ENCODE results near the gene CCDC73. TPM values are rescaled to one million over a fixed set of nuclear protein-coding genes. Genes with fewer than 3 reads are reported as not detected.
A peak's percentile ranks its signal among the peaks of the same experiment; 100 is the strongest.
"Not testable (repeated sequence)": the region's sequence is repeated elsewhere in the genome, so short reads cannot be mapped to it uniquely, and the experiment has no call there.

The CCDC73 gene
- total RNA-seq, 1 donor from 2014 or later, result 0.14 TPM

DNA sequence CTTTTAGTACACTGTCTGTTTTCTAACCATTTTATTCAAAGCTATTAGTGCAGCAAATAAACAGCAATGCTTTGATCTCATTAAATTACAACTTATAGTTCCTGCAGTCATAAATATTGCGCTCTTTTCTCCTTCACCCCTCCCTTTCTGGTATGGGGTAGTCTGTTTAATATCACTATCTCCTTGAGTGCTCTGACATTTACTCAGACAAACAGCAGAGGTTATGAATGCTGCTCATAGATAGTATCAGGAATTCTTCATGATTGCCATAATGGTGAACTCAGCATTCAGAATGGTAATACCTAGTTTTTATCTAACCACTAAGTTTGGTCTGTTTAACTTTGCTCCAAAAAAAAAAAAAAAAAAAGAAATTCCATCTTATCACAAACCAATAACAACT is 123.4 kb downstream of the CCDC73 start:
- H3K36me3 Mint-ChIP-seq (ENCODE audit: low read depth), result no peaks in the 10 kb centered on the region
- intact Hi-C loops (cut with micrococcal nuclease), result no loop called here

DNA sequence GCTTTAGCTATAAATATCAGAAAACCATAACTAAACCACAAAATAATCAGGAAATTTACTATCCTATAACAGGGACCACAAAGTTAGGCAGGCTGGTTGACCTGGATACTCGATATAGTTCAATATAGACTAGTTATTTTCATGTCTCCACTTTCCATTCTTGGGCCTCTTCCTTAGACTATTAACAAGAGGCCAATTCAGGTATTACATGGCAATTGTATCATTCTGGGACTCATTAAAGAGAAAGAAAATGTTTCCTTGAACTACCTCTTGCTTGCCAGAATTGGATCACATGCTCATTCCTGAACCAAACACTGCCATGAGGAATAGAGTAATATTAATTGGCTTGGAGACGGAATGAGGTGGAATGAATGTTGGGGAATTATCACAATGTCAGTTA is 134.8 kb downstream of the CCDC73 start:
- intact Hi-C loops (cut with micrococcal nuclease), result no loop called here
- peaks cover 9% of the 10 kb centered on the region for H3K4me1 Mint-ChIP-seq (ENCODE audit: low read depth)
- H3K4me3 Mint-ChIP-seq (ENCODE audit: low read depth), result no peak overlapping the region
- H3K27ac Mint-ChIP-seq, result no peak overlapping the region
- no peak for DNase-seq (ENCODE audit: low spot score)
- no peaks in the 10 kb centered on the region for H3K9me3 Mint-ChIP-seq
- H3K36me3 Mint-ChIP-seq (ENCODE audit: low read depth), result no peaks in the 10 kb centered on the region
- peaks cover 8% of the 10 kb centered on the region for H3K27me3 Mint-ChIP-seq (ENCODE audit: low read depth)

More for the DNA sequence above, 123.4 kb downstream of the CCDC73 start:
- H3K9me3 Mint-ChIP-seq, result peaks cover 3% of the 10 kb centered on the region
- DNase-seq (ENCODE audit: low spot score), result no peak
- H3K4me1 Mint-ChIP-seq (ENCODE audit: low read depth), result no peaks in the 10 kb centered on the region
- no peak overlapping the region for H3K4me3 Mint-ChIP-seq (ENCODE audit: low read depth)
- H3K27ac Mint-ChIP-seq, result no peak overlapping the region
- H3K27me3 Mint-ChIP-seq (ENCODE audit: low read depth), result peaks cover 1% of the 10 kb centered on the region

DNA sequence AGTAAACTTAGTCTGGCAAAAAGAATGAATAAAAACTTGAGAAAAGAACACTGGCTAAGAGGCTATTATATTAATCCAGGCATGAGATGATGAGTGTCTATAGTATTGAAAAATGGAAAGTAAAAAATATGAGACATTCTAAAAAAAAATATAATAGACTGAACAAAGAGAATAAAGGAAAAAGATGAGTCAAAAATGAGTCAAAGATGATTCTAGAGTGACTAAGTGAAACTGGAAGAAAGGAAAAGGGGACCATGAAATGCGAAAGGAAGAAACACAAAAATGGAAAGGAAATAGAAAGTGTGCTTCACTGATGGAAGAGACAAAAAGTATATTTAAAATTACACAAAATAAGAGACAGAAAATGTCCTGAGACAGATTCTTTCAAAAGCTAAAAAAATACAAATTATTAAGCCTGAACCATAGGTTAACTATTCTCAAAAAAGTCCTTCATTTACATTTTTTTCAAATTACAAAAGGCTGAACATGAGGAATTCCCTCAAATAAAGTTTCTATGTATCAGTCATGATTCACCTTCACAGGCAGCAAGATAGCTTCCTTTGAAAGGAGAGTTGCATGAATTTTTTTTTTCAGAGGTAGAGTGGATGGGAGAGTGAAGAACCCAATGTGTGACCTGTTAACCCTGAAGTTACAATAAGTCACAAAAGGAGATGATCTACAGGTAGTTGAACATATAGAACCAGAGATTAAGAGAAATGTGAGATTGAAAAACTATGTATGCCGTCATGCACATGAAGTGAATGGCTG is 135.6 kb downstream of the CCDC73 start:
- intact Hi-C loops (cut with micrococcal nuclease), result no loop called here
- H3K4me1 Mint-ChIP-seq (ENCODE audit: low read depth), result peaks cover 9% of the 10 kb centered on the region
- peaks cover 8% of the 10 kb centered on the region for H3K27me3 Mint-ChIP-seq (ENCODE audit: low read depth)
- peak overlapping the region; percentile 47 for H3K27ac Mint-ChIP-seq
- no peak for DNase-seq (ENCODE audit: low spot score)
- H3K9me3 Mint-ChIP-seq, result no peaks in the 10 kb centered on the region
- no peak overlapping the region for H3K4me3 Mint-ChIP-seq (ENCODE audit: low read depth)
- no peaks in the 10 kb centered on the region for H3K36me3 Mint-ChIP-seq (ENCODE audit: low read depth)

DNA sequence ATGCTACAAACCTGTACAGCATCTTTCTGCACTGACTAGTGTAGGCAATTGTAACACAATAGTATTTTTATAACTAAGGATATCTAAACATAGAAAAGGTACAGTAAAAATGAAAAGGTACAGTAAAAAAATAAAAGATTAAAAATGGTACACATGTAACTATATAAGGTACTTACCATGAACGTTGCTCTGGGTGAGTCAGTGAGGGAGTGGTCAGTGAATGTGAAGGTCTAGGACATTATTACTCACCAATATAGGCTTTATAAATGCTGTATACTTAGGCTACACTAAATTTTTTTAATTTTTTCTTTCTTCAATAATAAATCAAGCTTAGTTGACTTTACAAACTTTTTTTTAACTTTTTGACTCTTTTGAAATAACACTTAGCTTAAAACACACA is 150.9 kb downstream of the CCDC73 start:
- Mint-ChIP-seq H3K27me3 (ENCODE audit: low read depth) (peaks cover 2% of the 10 kb centered on the region), H3K4me1 (ENCODE audit: low read depth) (no peaks in the 10 kb centered on the region), H3K36me3 (ENCODE audit: low read depth) (no peaks in the 10 kb centered on the region), H3K9me3 (no peaks in the 10 kb centered on the region), H3K27ac (no peak overlapping the region), H3K4me3 (ENCODE audit: low read depth) (no peak overlapping the region)
- DNase-seq (ENCODE audit: low spot score), result no peak
- intact Hi-C loops (cut with micrococcal nuclease), result no loop called here

DNA sequence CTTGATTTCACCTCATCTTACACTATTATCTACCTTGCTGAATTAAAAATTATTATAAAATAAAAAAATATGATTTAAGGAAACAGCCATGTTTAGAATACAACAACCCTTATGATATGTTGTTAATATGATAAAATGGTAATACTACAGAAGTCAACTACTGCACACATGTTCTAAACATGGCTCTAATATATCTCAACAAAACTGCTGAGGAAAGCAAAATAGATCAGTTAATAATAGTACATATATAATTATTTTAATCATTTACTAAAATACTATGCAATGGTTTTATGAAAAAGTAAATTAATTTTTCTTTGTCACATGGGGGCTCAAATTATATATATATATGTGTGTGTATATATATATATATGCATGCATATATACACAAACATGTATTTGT is 153.1 kb downstream of the CCDC73 start:
- intact Hi-C loops (cut with micrococcal nuclease), result no loop called here
- no peaks in the 10 kb centered on the region for H3K9me3 Mint-ChIP-seq
- no peak for DNase-seq (ENCODE audit: low spot score)

DNA sequence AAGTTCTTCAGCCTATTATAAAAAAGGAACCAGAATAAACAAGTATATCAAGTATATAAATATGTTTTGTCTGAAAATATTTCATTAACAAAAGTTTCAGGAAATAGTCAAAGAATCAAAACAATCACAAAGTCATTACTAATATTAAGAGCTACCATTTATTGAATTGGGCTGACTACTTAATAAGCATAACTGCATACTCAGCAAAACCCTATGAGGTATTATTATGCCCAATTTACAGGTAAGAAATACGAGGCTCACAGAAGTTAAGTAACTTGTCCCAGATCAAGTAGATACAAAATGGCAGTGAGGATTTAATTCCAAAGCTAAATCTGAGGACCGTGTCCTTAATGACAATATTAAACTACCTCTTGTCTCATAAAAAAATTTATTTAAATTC is 158.6 kb downstream of the CCDC73 start:
- Mint-ChIP-seq H3K36me3 (ENCODE audit: low read depth) (no peaks in the 10 kb centered on the region), H3K27ac (no peak overlapping the region), H3K4me1 (ENCODE audit: low read depth) (no peaks in the 10 kb centered on the region), H3K27me3 (ENCODE audit: low read depth) (peaks cover 13% of the 10 kb centered on the region), H3K4me3 (ENCODE audit: low read depth) (no peak overlapping the region), H3K9me3 (no peaks in the 10 kb centered on the region)
- intact Hi-C loops (cut with micrococcal nuclease), result no loop called here
- DNase-seq (ENCODE audit: low spot score), result no peak

More for the DNA sequence above, 153.1 kb downstream of the CCDC73 start:
- Mint-ChIP-seq H3K36me3 (ENCODE audit: low read depth) (no peaks in the 10 kb centered on the region), H3K4me3 (ENCODE audit: low read depth) (no peak overlapping the region), H3K27ac (no peak overlapping the region), H3K27me3 (ENCODE audit: low read depth) (peaks cover 9% of the 10 kb centered on the region), H3K4me1 (ENCODE audit: low read depth) (no peaks in the 10 kb centered on the region)

DNA sequence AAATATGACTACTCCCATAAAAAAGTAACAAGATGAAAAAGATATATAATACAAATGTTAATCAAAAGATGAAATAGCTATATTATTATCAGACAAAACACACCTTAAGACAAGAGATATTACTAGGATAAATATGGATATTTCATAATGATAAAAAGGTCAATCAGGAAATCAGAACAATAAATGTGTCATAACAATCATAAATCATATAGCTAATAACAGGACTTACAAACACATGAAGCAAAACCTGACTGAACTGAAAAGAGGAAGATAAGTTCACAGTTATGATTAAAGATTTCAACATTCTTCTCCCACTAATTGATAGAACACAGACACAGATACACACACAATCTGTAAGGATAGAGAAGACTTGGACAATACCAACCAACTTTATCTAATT is 163.6 kb downstream of the CCDC73 start:
- intact Hi-C loops (cut with micrococcal nuclease), result no loop called here
- Mint-ChIP-seq H3K9me3 (no peaks in the 10 kb centered on the region), H3K27me3 (ENCODE audit: low read depth) (peaks cover 7% of the 10 kb centered on the region), H3K36me3 (ENCODE audit: low read depth) (no peaks in the 10 kb centered on the region), H3K27ac (no peak overlapping the region), H3K4me1 (ENCODE audit: low read depth) (no peaks in the 10 kb centered on the region), H3K4me3 (ENCODE audit: low read depth) (no peak overlapping the region)
- no peak for DNase-seq (ENCODE audit: low spot score)

DNA sequence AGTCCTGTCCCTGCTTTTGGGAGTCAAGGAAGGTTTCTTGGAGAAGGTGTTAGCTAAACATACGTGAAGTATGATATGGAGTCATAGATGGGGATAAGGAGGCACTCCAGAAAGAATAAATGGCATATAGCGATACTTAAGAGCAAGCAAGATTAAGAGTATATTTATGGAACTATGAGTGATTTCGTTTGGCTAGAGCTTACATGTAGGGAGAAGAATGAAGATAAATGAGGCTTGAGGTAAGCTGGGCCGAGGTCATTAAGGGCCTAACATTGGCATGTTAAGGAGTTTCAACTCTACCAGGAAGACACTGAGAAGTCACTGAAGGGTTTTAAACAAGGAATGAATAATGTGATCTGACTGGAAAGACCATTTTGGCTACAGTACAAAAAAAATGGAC is 177.6 kb downstream of the CCDC73 start:
- Mint-ChIP-seq H3K4me1 (ENCODE audit: low read depth) (no peaks in the 10 kb centered on the region), H3K27me3 (ENCODE audit: low read depth) (no peaks in the 10 kb centered on the region), H3K4me3 (ENCODE audit: low read depth) (no peak overlapping the region), H3K36me3 (ENCODE audit: low read depth) (no peaks in the 10 kb centered on the region), H3K9me3 (peaks cover 4% of the 10 kb centered on the region), H3K27ac (no peak overlapping the region)
- no peak for DNase-seq (ENCODE audit: low spot score)
- intact Hi-C loops (cut with micrococcal nuclease), result no loop called here

DNA sequence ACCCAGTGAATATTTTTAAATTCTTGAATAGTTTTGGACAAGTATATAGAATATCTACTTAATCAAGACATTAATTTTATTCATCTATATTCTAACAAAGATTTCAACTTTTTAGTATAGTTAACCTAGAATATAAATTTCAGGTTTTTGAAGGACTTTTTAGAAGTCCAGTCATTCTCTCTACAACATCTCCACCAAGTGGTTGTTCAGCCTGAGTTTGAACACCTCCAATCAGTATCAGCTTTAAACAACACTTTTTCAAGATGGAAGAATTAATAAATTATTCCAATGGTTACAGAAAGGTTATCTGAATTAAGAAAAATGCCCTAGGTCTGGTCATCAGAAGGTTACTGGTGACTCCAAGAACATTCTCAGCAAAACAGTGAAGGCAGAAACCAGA is 179.0 kb downstream of the CCDC73 start:
- intact Hi-C loops (cut with micrococcal nuclease), result no loop called here
- Mint-ChIP-seq H3K36me3 (ENCODE audit: low read depth) (no peaks in the 10 kb centered on the region), H3K4me3 (ENCODE audit: low read depth) (no peak overlapping the region), H3K4me1 (ENCODE audit: low read depth) (no peaks in the 10 kb centered on the region), H3K27me3 (ENCODE audit: low read depth) (no peaks in the 10 kb centered on the region), H3K9me3 (peaks cover 4% of the 10 kb centered on the region), H3K27ac (no peak overlapping the region)
- DNase-seq (ENCODE audit: low spot score), result no peak

DNA sequence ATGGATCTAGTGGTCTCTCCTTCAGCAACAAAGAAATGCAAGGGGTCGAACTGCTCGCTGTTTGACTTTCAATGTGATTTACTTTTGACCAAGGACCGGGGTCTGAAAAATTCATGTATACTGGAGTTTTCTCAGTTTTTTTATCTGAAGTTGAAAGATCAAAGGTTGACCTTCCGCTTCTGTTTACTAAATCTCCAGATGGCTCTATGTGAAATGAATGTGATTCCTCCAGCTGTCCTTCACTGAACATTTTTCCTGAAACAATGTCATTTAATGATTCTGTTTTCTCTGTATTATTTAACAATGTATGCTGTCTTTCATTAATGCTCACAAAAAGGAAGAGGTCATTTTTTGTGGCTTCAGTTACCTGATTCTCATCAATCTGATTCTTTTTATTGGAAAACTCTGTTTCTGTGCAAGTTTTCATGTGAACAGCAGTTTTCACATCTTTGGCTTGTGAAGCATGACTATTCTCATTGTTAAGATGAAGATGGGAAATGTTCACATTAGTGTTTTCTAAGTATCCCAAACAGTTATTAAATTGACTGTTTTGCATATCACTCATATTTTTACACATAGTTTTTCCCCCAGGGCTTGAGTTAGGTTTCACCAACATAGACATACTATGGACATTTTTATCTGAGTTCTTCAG is 180.8 kb downstream of the CCDC73 start:
- no peak overlapping the region for H3K4me3 Mint-ChIP-seq (ENCODE audit: low read depth)
- peaks cover 6% of the 10 kb centered on the region for H3K9me3 Mint-ChIP-seq
- peaks cover 6% of the 10 kb centered on the region for H3K36me3 Mint-ChIP-seq (ENCODE audit: low read depth)
- H3K4me1 Mint-ChIP-seq (ENCODE audit: low read depth), result no peaks in the 10 kb centered on the region
- DNase-seq (ENCODE audit: low spot score), result no peak
- H3K27ac Mint-ChIP-seq, result no peak overlapping the region
- no peaks in the 10 kb centered on the region for H3K27me3 Mint-ChIP-seq (ENCODE audit: low read depth)
- intact Hi-C loops (cut with micrococcal nuclease), result no loop called here

DNA sequence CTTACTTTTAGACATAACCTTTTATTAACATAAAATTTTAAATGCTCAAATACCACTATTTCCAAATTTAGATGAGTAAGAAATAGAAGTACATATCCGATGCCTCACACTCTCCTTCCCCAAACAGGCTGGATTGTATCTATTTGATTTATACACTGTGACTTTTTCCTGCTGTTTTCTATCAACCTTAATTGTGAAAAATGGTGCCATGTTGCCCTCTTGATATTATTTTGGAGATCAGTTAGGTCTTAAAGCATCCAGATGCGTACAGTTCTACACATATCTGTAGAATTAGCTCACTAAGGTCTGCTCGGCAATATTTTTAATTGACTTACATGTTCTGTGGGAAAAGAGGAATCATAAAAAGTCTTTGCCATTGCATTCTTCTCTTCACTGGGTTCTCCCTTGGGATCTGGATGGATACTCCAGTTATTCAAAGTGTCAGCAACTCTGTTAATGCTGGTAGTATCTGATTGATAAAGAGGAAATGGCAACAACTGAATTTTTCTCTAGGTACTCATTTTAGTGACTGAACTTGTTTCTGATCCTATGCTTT is 183.6 kb downstream of the CCDC73 start:
- no peak overlapping the region for H3K27ac Mint-ChIP-seq
- intact Hi-C loops (cut with micrococcal nuclease), result no loop called here
- no peaks in the 10 kb centered on the region for H3K27me3 Mint-ChIP-seq (ENCODE audit: low read depth)
- no peak overlapping the region for H3K4me3 Mint-ChIP-seq (ENCODE audit: low read depth)
- H3K4me1 Mint-ChIP-seq (ENCODE audit: low read depth), result no peaks in the 10 kb centered on the region
- DNase-seq (ENCODE audit: low spot score), result no peak
- H3K36me3 Mint-ChIP-seq (ENCODE audit: low read depth), result peaks cover 26% of the 10 kb centered on the region
- peaks cover 15% of the 10 kb centered on the region for H3K9me3 Mint-ChIP-seq

DNA sequence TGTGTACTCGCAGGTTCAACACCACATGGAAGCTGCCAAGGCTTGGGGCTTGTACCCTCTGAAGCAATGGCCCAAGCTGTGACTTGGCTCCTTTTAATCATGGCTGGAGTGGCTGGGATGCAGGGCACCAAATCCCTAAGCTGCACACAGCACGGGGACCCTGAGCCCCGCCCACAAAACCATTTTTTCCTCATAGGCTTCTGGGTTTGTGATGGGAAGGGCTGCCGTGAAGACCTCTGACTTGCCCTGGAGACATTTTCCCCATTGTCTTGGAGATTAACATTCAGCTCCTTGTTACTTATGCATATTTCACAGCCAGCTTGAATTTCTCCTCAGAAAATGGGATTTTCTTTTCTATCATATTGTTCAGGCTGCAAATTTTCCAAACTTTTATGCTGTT is 185.6 kb downstream of the CCDC73 start:
- H3K4me1 Mint-ChIP-seq (ENCODE audit: low read depth); H3K27ac Mint-ChIP-seq; DNase-seq (ENCODE audit: low spot score); H3K27me3 Mint-ChIP-seq (ENCODE audit: low read depth); H3K4me3 Mint-ChIP-seq (ENCODE audit: low read depth); intact Hi-C loops (cut with micrococcal nuclease): not testable (repeated sequence)
- Mint-ChIP-seq H3K36me3 (ENCODE audit: low read depth) (peaks cover 44% of the 10 kb centered on the region), H3K9me3 (peaks cover 15% of the 10 kb centered on the region)

DNA sequence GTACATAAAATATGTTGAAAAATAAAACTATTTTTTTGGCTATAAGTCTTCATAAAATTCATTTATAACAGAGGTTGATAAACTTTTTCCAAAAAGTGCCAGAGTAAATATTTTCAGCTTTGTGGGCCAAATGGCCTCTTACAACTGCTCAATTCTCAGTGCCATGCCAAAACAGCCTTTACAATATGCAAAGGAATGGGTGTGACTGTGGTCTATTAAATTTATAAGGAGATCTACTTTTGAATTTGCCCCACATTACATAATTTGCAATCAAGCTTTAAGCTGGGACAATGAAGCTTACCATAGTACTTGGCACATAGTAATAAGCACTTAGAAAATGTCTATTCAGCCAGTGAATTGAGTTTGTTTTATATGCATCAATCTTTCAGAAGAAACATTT is 188.2 kb downstream of the CCDC73 start:
- intact Hi-C loops (cut with micrococcal nuclease), result no loop called here
- Mint-ChIP-seq H3K4me3 (ENCODE audit: low read depth) (no peak overlapping the region), H3K4me1 (ENCODE audit: low read depth) (peaks cover 7% of the 10 kb centered on the region), H3K27ac (no peak overlapping the region), H3K27me3 (ENCODE audit: low read depth) (no peaks in the 10 kb centered on the region), H3K9me3 (peaks cover 15% of the 10 kb centered on the region), H3K36me3 (ENCODE audit: low read depth) (peaks cover 58% of the 10 kb centered on the region)
- no peak for DNase-seq (ENCODE audit: low spot score)
